Esophagus squamous epithelium (tissue), 5 donors: Measurements from ENCODE around the gene ANOS1. TPM values are rescaled to one million over a fixed set of nuclear protein-coding genes. Genes with fewer than 3 reads are reported as not detected.

Experiments used
- DNase-seq: peaks from one replicate; lab custom pipeline; 2025; lab: John Stamatoyannopoulos, UW
- H3K27ac ChIP-seq, 4 donors: fragments of 200-600 bp; sonication (generic); one replicate each; pipeline ENCODE4 v1.5.1; 2016 to 2019; ENCODE audit warnings: mild to moderate bottlenecking in 1 of 4
- H3K27me3 ChIP-seq, 4 donors: fragments of 200-600 bp; sonication (generic); 1 replicate in 3 of 4; 2 replicates in 1 of 4; pipeline versions ENCODE4 v1.5.1 to v1.6.0; 2017 to 2021; ENCODE audit warnings: antibody characterized with exemption in 1 of 4
- H3K36me3 ChIP-seq, 3 donors: fragments of 200-600 bp; sonication (generic); one replicate each; pipeline ENCODE4 v1.5.1; 2016 to 2019
- H3K4me1 ChIP-seq, 3 donors: fragments of 200-600 bp; sonication (generic); one replicate each; pipeline ENCODE4 v1.5.1; 2017 to 2019
- H3K4me3 ChIP-seq, 4 donors: fragments of 200-600 bp; sonication (generic); 1 replicate in 3 of 4; 2 replicates in 1 of 4; pipeline ENCODE4 v1.5.1; 2016 to 2019; ENCODE audit warnings: mild to moderate bottlenecking in 2 of 4, moderate library complexity in 1 of 4
- H3K9me3 ChIP-seq, 3 donors: fragments of 200-600 bp; sonication (generic); one replicate each; pipeline ENCODE4 v1.5.1; 2016 to 2019
- CTCF ChIP-seq, 6 experiments: fragments of 450-650 bp in 4 of 6; fragments of 200-600 bp in 2 of 6; sonication (generic) in 2 of 6; IDR thresholded peaks; one replicate each; pipeline ENCODE4 v1.5.1; 2016 to 2019; ENCODE audit warnings: antibody characterized with exemption in 6 of 6, mild to moderate bottlenecking in 4 of 6, moderate library complexity in 4 of 6
- POLR2A ChIP-seq, 4 donors: fragments of 450-650 bp; IDR thresholded peaks; one replicate each; pipeline ENCODE4 v1.6.1; 2017; ENCODE audit warnings: antibody characterized with exemption in 4 of 4, mild to moderate bottlenecking in 4 of 4, moderate library complexity in 3 of 4
- WGBS, 2 donors: methylation state at CpG; one replicate each; pipeline ENCODE4 v1.1.5; 2018; 5-methylcytosine and 5-hydroxymethylcytosine counted together
- intact Hi-C: fragments of 100-400 bp; cut with DNase I; formaldehyde crosslinking; loops from one replicate; pipeline ENCODE4 v1.15.0; 2022
- total RNA-seq, 4 donors: library from RNA; depleted of rRNA; stranded (reverse); fragments of >200 nt; gene quantifications; one replicate each; pipeline ENCODE4 v1.1.0, GENCODE V29; 2016
- donor health status: DM: yes; HTN: yes; CAD: no.

The ANOS1 gene
- total RNA-seq, 4 donors from 2014 or later, result 1.3 to 3.8 (median 2.1) TPM

GRCh38 chrX:8689473-8689872, 42.5 kb downstream of the ANOS1 start:
- WGBS, 2 donors, result 60 to 84% methylated on average over 3 of the region's 3 CpGs
- no peak for TF ChIP-seq CTCF (IDR thresholded peaks at IDR 0.05)
- TF ChIP-seq POLR2A (IDR thresholded peaks at IDR 0.05), result no peak
- no peak for DNase-seq

GRCh38 chrX:8688776-8689175, 43.2 kb downstream of the ANOS1 start:
- H3K27ac ChIP-seq, result no peak overlapping the region
- intact Hi-C loops, result no loop called here
- WGBS, 2 donors, result 52 to 85% methylated on average over 3 of the region's 3 CpGs
- TF ChIP-seq CTCF (IDR thresholded peaks at IDR 0.05) (no peak), POLR2A (IDR thresholded peaks at IDR 0.05) (no peak)
- DNase-seq, result no peak
- H3K4me3 ChIP-seq, result no peak overlapping the region
- no peaks in the 10 kb centered on the region for H3K9me3 ChIP-seq
- H3K36me3 ChIP-seq, result no peaks in the 10 kb centered on the region
- H3K27me3 ChIP-seq, result no peaks in the 10 kb centered on the region
- no peaks in the 10 kb centered on the region for H3K4me1 ChIP-seq

More at GRCh38 chrX:8689473-8689872, 42.5 kb downstream of the ANOS1 start:
- H3K9me3 ChIP-seq, result no peaks in the 10 kb centered on the region
- no peak overlapping the region for H3K4me3 ChIP-seq
- intact Hi-C loops, result no loop called here
- no peaks in the 10 kb centered on the region for H3K4me1 ChIP-seq
- no peaks in the 10 kb centered on the region for H3K36me3 ChIP-seq
- H3K27me3 ChIP-seq, result no peaks in the 10 kb centered on the region
- no peak overlapping the region for H3K27ac ChIP-seq

- intact Hi-C loops, result no loop called here
- WGBS, 2 donors, result 73 to 84% methylated on average over 6 to 11 of the region's 16 CpGs
These were observed 47.6 kb downstream of the ANOS1 start for GRCh38 chrX:8684201-8684965.

GRCh38 chrX:8683687-8684086, 48.2 kb downstream of the ANOS1 start:
- DNase-seq, result no peak
- Histone ChIP-seq H3K9me3 (no peaks in the 10 kb centered on the region), H3K36me3 (no peaks in the 10 kb centered on the region), H3K27me3 (no peaks in the 10 kb centered on the region), H3K4me3 (no peak overlapping the region), H3K27ac (no peak overlapping the region), H3K4me1 (no peaks in the 10 kb centered on the region)
- TF ChIP-seq POLR2A (IDR thresholded peaks at IDR 0.05) (no peak), CTCF (IDR thresholded peaks at IDR 0.05) (no peak)
- intact Hi-C loops, result no loop called here
- WGBS, 2 donors, result 61 to 68% methylated on average over 3 to 5 of the region's 5 CpGs

More at GRCh38 chrX:8684201-8684965, 47.6 kb downstream of the ANOS1 start:
- no peak for DNase-seq
- Histone ChIP-seq H3K4me1 (no peaks in the 10 kb centered on the region), H3K27me3 (no peaks in the 10 kb centered on the region), H3K9me3 (no peaks in the 10 kb centered on the region), H3K36me3 (no peaks in the 10 kb centered on the region), H3K27ac (no peak overlapping the region), H3K4me3 (no peak overlapping the region)
- no peak for TF ChIP-seq CTCF (IDR thresholded peaks at IDR 0.05)
- no peak for TF ChIP-seq POLR2A (IDR thresholded peaks at IDR 0.05)

- DNase-seq, result no peak
- no peaks in the 10 kb centered on the region for H3K27me3 ChIP-seq
- WGBS, 2 donors, result 85 to 86% methylated on average over 1 to 7 of the region's 7 CpGs
- H3K4me1 ChIP-seq, result no peaks in the 10 kb centered on the region
- H3K27ac ChIP-seq, result no peak overlapping the region
- no peaks in the 10 kb centered on the region for H3K36me3 ChIP-seq
- no peaks in the 10 kb centered on the region for H3K9me3 ChIP-seq
- TF ChIP-seq POLR2A (IDR thresholded peaks at IDR 0.05), result no peak
- no peak for TF ChIP-seq CTCF (IDR thresholded peaks at IDR 0.05)
- intact Hi-C loops, result no loop called here
- no peak overlapping the region for H3K4me3 ChIP-seq
These were observed 52.4 kb downstream of the ANOS1 start for GRCh38 chrX:8679550-8679949.
